OCI-LY7 (cell line): ENCODE data around the gene OXCT2. TPM values are rescaled to one million over a fixed set of nuclear protein-coding genes. Genes with fewer than 3 reads are reported as not detected.

ENCODE experiments used
- BruUV-seq: library from RNA; stranded (reverse); fragments of 400-500 nt; replicated peaks from 2 replicates; lab custom pipeline; 2021; lab: Mats Ljungman, UMichigan
- CTCF ChIA-PET: fragments of 300-600 bp; sonication (Branson Sonifier 250); formaldehyde crosslinking; loops from one replicate; lab custom pipeline; 2022; ENCODE audit warnings: antibody characterized with exemption; ENCODE audit not compliant: unreplicated experiment; lab: Charles Lee
- POLR2A ChIA-PET: fragments of 300-600 bp; sonication (Branson Sonifier 250); formaldehyde crosslinking; loops from one replicate; lab custom pipeline; 2022; ENCODE audit warnings: antibody characterized with exemption; lab: Charles Lee
- DNase-seq: peaks from one replicate; pipeline ENCODE4 v3.0.0-alpha.2; 2015; ENCODE audit warnings: low spot score
- H2AFZ ChIP-seq: fragments of 200-600 bp; sonication (generic), shearing (Covaris generic); 2 replicates; pipeline ENCODE4 v1.6.1; 2014; ENCODE audit warnings: mild to moderate bottlenecking, antibody characterized with exemption, low read length, moderate library complexity
- H3K27ac ChIP-seq: fragments of 200-600 bp; sonication (generic); 2 replicates; pipeline ENCODE4 v1.5.1; 2014; ENCODE audit warnings: mixed run types, low read depth, mild to moderate bottlenecking, moderate library complexity, low read length, inconsistent platforms; ENCODE audit not compliant: poor library complexity, severe bottlenecking
- H3K36me3 ChIP-seq: fragments of 200-600 bp; sonication (generic); 2 replicates; pipeline ENCODE4 v1.6.1; 2014; ENCODE audit warnings: mild to moderate bottlenecking, antibody characterized with exemption, low read length, moderate library complexity, mixed read lengths; ENCODE audit not compliant: insufficient read depth
- H3K4me1 ChIP-seq: fragments of 200-600 bp; sonication (generic); 2 replicates; pipeline ENCODE4 v1.5.1; 2014; ENCODE audit warnings: mild to moderate bottlenecking, low read length; ENCODE audit not compliant: insufficient read depth, poor library complexity, severe bottlenecking
- H3K4me2 ChIP-seq: fragments of 200-600 bp; sonication (generic); 2 replicates; pipeline ENCODE4 v1.6.1; 2014; ENCODE audit warnings: mild to moderate bottlenecking, low read length
- H3K4me3 ChIP-seq: fragments of 200-600 bp; sonication (generic); 2 replicates; pipeline ENCODE4 v1.5.1; 2014; ENCODE audit warnings: mild to moderate bottlenecking, low read depth, low read length; ENCODE audit not compliant: poor library complexity, severe bottlenecking
- H3K79me2 ChIP-seq: fragments of 200-600 bp; sonication (generic); 2 replicates; pipeline ENCODE4 v1.6.1; 2016; ENCODE audit warnings: low read depth, mild to moderate bottlenecking, low read length, moderate library complexity, mixed read lengths; ENCODE audit not compliant: insufficient read depth
- H3K9me2 ChIP-seq: fragments of 200-600 bp; sonication (generic); 2 replicates; pipeline ENCODE4 v1.6.1; 2016; ENCODE audit warnings: mild to moderate bottlenecking, low read length, mixed read lengths; ENCODE audit not compliant: insufficient read depth
- H3K9me3 ChIP-seq: fragments of 200-600 bp; sonication (generic); 2 replicates; pipeline ENCODE4 v1.6.1; 2014; ENCODE audit warnings: mild to moderate bottlenecking, mixed run types, low read length, mixed read lengths
- H4K20me1 ChIP-seq: fragments of 200-600 bp; sonication (generic); 2 replicates; pipeline ENCODE4 v1.6.1; 2014; ENCODE audit warnings: mild to moderate bottlenecking, antibody characterized with exemption, low read length, moderate library complexity, mixed read lengths; ENCODE audit not compliant: insufficient read depth
- EZH2phosphoT487 ChIP-seq: fragments of 200-600 bp; sonication (generic); IDR thresholded peaks from 2 replicates; pipeline ENCODE4 v1.6.1; 2018; ENCODE audit warnings: low read depth, borderline replicate concordance, mild to moderate bottlenecking, mixed run types, antibody characterized with exemption, low read length, moderate library complexity, mixed read lengths
- intact Hi-C: fragments of 100-400 bp; cut with micrococcal nuclease; formaldehyde crosslinking; loops from one replicate; pipeline ENCODE4 v1.10.0; 2022; ENCODE audit not compliant: unreplicated experiment
- total RNA-seq, 2 experiments: library from RNA; depleted of rRNA in 1 of 2; stranded (reverse); fragments of >200 nt in 1 of 2; shearing (Covaris generic) in 1 of 2; gene quantifications; 2 replicates each; pipeline ENCODE4 v1.2.3, GENCODE V29; 2014 to 2022
- TF ChIP-seq, protein P1 (sequence below): fragments of 200-600 bp; sonication (generic); conservative IDR thresholded peaks from 2 replicates; pipeline ENCODE4 v1.5.1; 2014; ENCODE audit warnings: mild to moderate bottlenecking, antibody characterized with exemption, low read length, moderate library complexity, mixed read lengths

Gene OXCT2
- total RNA-seq, 2 experiments from 2014 or later = 0.17 to 0.79 TPM

- Histone ChIP-seq H4K20me1 (no peaks in the 10 kb centered on the region), H3K36me3 (peaks cover 98% of the 10 kb centered on the region), H3K4me3 (no peak overlapping the region), H3K4me1 (peaks cover 14% of the 10 kb centered on the region), H3K9me2 (no peaks in the 10 kb centered on the region), H3K9me3 (no peaks in the 10 kb centered on the region), H3K4me2 (no peak overlapping the region), H3K79me2 (peaks cover 10% of the 10 kb centered on the region; the same call in 1 of the 2 replicates), H2AFZ (no peak overlapping the region), H3K27ac (no peak overlapping the region)
- intact Hi-C loops = no loop called here
- TF ChIP-seq EZH2phosphoT487 = no peak
- TF ChIP-seq, protein P1, sequence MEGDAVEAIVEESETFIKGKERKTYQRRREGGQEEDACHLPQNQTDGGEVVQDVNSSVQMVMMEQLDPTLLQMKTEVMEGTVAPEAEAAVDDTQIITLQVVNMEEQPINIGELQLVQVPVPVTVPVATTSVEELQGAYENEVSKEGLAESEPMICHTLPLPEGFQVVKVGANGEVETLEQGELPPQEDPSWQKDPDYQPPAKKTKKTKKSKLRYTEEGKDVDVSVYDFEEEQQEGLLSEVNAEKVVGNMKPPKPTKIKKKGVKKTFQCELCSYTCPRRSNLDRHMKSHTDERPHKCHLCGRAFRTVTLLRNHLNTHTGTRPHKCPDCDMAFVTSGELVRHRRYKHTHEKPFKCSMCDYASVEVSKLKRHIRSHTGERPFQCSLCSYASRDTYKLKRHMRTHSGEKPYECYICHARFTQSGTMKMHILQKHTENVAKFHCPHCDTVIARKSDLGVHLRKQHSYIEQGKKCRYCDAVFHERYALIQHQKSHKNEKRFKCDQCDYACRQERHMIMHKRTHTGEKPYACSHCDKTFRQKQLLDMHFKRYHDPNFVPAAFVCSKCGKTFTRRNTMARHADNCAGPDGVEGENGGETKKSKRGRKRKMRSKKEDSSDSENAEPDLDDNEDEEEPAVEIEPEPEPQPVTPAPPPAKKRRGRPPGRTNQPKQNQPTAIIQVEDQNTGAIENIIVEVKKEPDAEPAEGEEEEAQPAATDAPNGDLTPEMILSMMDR = no peak
- DNase-seq = no peak
- BruUV-seq = no TSS peak
- ChIA-PET CTCF (no interaction called here), POLR2A (no interaction called here)
Observed at GRCh38 chr1:39745016-39745670, 26.0 kb downstream of the OXCT2 start.

DNA sequence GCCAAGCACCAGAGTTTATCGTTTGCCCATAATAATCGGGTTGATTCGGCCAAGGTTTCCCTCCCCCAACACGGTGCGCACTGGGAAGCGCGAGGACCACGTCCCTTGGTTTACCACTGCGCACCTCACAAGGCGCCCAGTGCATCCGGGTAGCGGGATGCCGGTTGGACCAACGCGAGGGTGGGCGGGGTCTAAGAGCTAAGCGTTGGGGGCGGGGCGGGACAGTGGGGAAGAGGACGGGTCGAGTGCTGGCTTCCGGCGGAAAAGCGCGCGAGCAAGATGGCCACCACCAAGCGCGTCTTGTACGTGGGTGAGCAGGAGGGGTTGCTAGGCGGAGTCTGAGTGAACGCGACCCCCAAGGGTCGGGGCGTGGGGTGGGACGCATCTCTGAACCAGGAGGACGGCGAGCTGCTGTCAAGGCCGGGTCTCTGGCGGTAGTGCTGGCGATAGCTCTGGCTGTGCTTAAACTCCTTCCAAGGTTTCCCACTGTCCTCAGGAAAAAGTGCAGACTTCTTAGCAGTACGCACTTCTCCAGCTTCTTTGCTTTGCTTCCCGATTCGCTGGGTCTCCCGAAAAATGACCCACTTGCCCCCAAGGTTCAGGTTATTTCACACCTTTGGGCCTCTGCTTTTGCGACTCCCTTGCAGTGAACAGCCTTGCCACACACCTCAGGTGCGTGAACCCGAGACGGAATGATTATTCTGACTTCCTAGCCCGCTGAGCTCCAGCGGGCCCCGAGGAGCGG is 32.4 kb downstream of the OXCT2 start, which contains the start of gene PPIE:
Gene PPIE (plus strand): TSS at position 261 of the 745 bp plus-strand sequence. CDS start 19 bp downstream, at position 280.
- Histone ChIP-seq H3K4me2 (peak within 1 kb of the TSS; percentile 86), H4K20me1 (no peaks in the 10 kb centered on the region), H3K27ac (peak within 1 kb of the TSS; percentile 34), H3K9me3 (no peaks in the 10 kb centered on the region), H2AFZ (peak within 1 kb of the TSS; percentile 73), H3K4me3 (peak within 1 kb of the TSS; percentile 89), H3K9me2 (no peaks in the 10 kb centered on the region), H3K4me1 (peaks cover 30% of the 10 kb centered on the region), H3K79me2 (peaks cover 24% of the 10 kb centered on the region; the same call in 1 of the 2 replicates), H3K36me3 (peaks cover 40% of the 10 kb centered on the region)
- no TSS peak for BruUV-seq
- TF ChIP-seq EZH2phosphoT487 = no peak
- TF ChIP-seq, protein P1 = no peak
- ChIA-PET CTCF (interaction anchor here (0.5 to 0.6 kb wide), 4 partner anchors 9 to 267 kb away, joined by 3 to 7 read pairs (median 4); partner anchors contain the start of gene NT5C1A), POLR2A (interaction anchor here (0.5 to 1.8 kb wide), 7 partner anchors 8 to 156 kb away, joined by 3 to 5 read pairs (median 4); no protein-coding TSS in a partner anchor)
- DNase-seq = peak; percentile 97
- intact Hi-C loops = no loop called here
